Measurements from ENCODE around the gene DEXI. TPM values are rescaled to one million over a fixed set of nuclear protein-coding genes. Genes with fewer than 3 reads are reported as not detected.
A peak's percentile ranks its signal among the peaks of the same experiment; 100 is the strongest.
"Not testable (repeated sequence)": the region's sequence is repeated elsewhere in the genome, so short reads cannot be mapped to it uniquely, and the experiment has no call there.

DEXI gene
- total and polyA plus RNA-seq, 7 donors = 71.9 to 122 (median 95.1) TPM

- 0 to 1% (median 0%) methylated on average over 80 to 86 of the region's 86 CpGs for WGBS, 3 donors
- H3K9me3 ChIP-seq = no peaks in the 10 kb centered on the region
- no peaks in the 10 kb centered on the region for H3K36me3 ChIP-seq (ENCODE audit: insufficient read depth in 1 of 2, low read depth in 1 of 2)
- TF ChIP-seq CTCF (IDR thresholded peaks at IDR 0.05) = no peak
- H3K4me1 ChIP-seq = peaks cover 46% of the 10 kb centered on the region
- H3K27ac ChIP-seq = peak within 1 kb of the TSS; percentile 91
- no peaks in the 10 kb centered on the region for H3K27me3 ChIP-seq (ENCODE audit: insufficient read depth in 3 of 3, low read length in 2 of 3)
- ATAC-seq (peak; percentile 80 to 88 (median 82)), DNase-seq (peak; percentile 99)
- peak within 1 kb of the TSS; percentile 99 for H3K4me3 ChIP-seq
- intact Hi-C loops (cut with DNase I) = no loop called here
Measured at GRCh38 chr16:10944249-10945064, 2.2 kb upstream of the DEXI start, which contains the start of gene CLEC16A. CLEC16A (plus strand) TSS chr16:10944564; CDS start chr16:10944718, 154 bp downstream.

- ATAC-seq (no peak), DNase-seq (no peak)
- Histone ChIP-seq H3K27ac (peak overlapping the region; percentile 91), H3K4me1 (peaks cover 54% of the 10 kb centered on the region), H3K27me3 (ENCODE audit: insufficient read depth in 3 of 3, low read length in 2 of 3) (no peaks in the 10 kb centered on the region), H3K4me3 (peak overlapping the region; percentile 86), H3K36me3 (ENCODE audit: insufficient read depth in 1 of 2, low read depth in 1 of 2) (no peaks in the 10 kb centered on the region), H3K9me3 (no peaks in the 10 kb centered on the region)
- TF ChIP-seq CTCF (IDR thresholded peaks at IDR 0.05) = no peak
- intact Hi-C loops (cut with DNase I) = no loop called here
- 64 to 82% (median 71%) methylated on average over 7 of the region's 7 CpGs for WGBS, 3 donors
Measured at GRCh38 chr16:10943064-10943353, 741 bp upstream of the DEXI start.

- Histone ChIP-seq H3K4me1 (peaks cover 64% of the 10 kb centered on the region), H3K27ac (peak overlapping the region; percentile 91), H3K4me3 (peak overlapping the region; percentile 86)
- H3K36me3 ChIP-seq (ENCODE audit: insufficient read depth in 1 of 2, low read depth in 1 of 2); intact Hi-C loops (cut with DNase I); DNase-seq; H3K27me3 ChIP-seq (ENCODE audit: insufficient read depth in 3 of 3, low read length in 2 of 3); H3K9me3 ChIP-seq: not testable (repeated sequence)
- WGBS, 3 donors = 0 to 1% (median 0%) methylated on average over 30 to 52 of the region's 52 CpGs
- ATAC-seq = peak in 3 of 4 donors; percentile 0 to 17 (median 6)
Measured at GRCh38 chr16:10941935-10942351, 325 bp downstream of the DEXI start.

GRCh38 chr16:10941127-10941933 lies 938 bp downstream of the DEXI start:
- Histone ChIP-seq H3K4me3 (peak overlapping the region; percentile 86), H3K9me3 (no peaks in the 10 kb centered on the region), H3K4me1 (peaks cover 68% of the 10 kb centered on the region), H3K27me3 (ENCODE audit: insufficient read depth in 3 of 3, low read length in 2 of 3) (no peaks in the 10 kb centered on the region), H3K27ac (peak overlapping the region; percentile 91), H3K36me3 (ENCODE audit: insufficient read depth in 1 of 2, low read depth in 1 of 2) (no peaks in the 10 kb centered on the region)
- 1 to 3% (median 2%) methylated on average over 27 to 35 of the region's 36 CpGs for WGBS, 3 donors
- ATAC-seq (no peak), DNase-seq (peak in 1 of 2 donors; percentile 58)
- intact Hi-C loops (cut with DNase I) = no loop called here
- TF ChIP-seq CTCF (IDR thresholded peaks at IDR 0.05) = no peak

GRCh38 chr16:10940501-10941079 lies 1.7 kb downstream of the DEXI start:
- Histone ChIP-seq H3K4me3 (peak overlapping the region; percentile 86), H3K4me1 (peaks cover 67% of the 10 kb centered on the region), H3K9me3 (no peaks in the 10 kb centered on the region), H3K27ac (peak overlapping the region; percentile 91), H3K36me3 (ENCODE audit: insufficient read depth in 1 of 2, low read depth in 1 of 2) (no peaks in the 10 kb centered on the region), H3K27me3 (ENCODE audit: insufficient read depth in 3 of 3, low read length in 2 of 3) (no peaks in the 10 kb centered on the region)
- ATAC-seq (peak in 2 of 4 donors; percentile 20 to 21), DNase-seq (peak in 1 of 2 donors; percentile 67)
- intact Hi-C loops (cut with DNase I) = no loop called here
- WGBS, 3 donors = 8 to 11% (median 9%) methylated on average over 8 of the region's 8 CpGs
- no peak for TF ChIP-seq CTCF (IDR thresholded peaks at IDR 0.05)

Data from psoas muscle (tissue), 8 donors.